Measurements from ENCODE around the gene ATG9B. TPM values are rescaled to one million over a fixed set of nuclear protein-coding genes. Genes with fewer than 3 reads are reported as not detected.

The ATG9B gene
- total and polyA plus RNA-seq, 9 of the 15 experiments (the other 6 are each of a cell fraction or from before 2014, with no cell fraction given) = 0.29 to 8.0 (median 2.1) TPM

DNA sequence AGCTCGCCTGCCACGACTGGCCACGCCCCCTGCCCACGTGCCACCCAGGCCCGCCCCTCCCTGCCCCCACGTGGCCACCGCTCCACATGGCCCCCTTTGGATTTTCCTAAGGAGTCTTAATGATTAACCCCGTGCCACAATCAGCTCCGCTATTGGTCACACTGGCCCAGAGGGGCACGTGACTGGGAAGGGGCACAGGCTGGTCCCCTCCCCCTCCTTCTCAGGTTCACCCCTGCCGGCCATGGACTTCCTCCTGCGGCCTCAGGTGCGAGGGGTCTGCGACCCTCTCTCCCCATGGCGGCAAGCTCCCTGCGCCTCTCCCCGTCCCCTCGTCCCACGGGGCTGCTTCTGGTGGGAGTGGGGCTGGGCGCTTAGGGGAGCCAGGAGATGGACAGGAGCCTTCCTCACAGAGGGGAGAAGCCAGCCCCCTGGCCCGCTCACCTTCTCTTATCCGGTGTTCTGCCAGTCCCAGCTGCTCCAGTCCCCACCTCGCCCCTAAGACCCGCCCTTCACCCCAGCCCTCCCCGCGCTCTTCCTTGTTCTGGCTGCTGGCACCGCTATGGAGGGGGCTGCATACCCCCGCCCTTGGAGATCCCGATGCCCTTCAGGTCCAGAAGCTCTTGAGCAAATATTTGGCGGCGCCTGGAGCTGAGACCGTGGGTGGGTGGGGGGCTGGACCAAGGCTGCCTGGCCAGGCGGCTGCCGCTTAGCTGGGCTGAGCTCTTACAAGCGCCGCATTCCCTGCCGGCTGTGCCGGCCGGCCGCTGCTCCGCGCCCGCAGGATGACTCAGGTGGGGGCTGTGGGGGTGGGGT, 38.3 kb upstream of the ATG9B start (continued):
- TF ChIP-seq, protein P1, sequence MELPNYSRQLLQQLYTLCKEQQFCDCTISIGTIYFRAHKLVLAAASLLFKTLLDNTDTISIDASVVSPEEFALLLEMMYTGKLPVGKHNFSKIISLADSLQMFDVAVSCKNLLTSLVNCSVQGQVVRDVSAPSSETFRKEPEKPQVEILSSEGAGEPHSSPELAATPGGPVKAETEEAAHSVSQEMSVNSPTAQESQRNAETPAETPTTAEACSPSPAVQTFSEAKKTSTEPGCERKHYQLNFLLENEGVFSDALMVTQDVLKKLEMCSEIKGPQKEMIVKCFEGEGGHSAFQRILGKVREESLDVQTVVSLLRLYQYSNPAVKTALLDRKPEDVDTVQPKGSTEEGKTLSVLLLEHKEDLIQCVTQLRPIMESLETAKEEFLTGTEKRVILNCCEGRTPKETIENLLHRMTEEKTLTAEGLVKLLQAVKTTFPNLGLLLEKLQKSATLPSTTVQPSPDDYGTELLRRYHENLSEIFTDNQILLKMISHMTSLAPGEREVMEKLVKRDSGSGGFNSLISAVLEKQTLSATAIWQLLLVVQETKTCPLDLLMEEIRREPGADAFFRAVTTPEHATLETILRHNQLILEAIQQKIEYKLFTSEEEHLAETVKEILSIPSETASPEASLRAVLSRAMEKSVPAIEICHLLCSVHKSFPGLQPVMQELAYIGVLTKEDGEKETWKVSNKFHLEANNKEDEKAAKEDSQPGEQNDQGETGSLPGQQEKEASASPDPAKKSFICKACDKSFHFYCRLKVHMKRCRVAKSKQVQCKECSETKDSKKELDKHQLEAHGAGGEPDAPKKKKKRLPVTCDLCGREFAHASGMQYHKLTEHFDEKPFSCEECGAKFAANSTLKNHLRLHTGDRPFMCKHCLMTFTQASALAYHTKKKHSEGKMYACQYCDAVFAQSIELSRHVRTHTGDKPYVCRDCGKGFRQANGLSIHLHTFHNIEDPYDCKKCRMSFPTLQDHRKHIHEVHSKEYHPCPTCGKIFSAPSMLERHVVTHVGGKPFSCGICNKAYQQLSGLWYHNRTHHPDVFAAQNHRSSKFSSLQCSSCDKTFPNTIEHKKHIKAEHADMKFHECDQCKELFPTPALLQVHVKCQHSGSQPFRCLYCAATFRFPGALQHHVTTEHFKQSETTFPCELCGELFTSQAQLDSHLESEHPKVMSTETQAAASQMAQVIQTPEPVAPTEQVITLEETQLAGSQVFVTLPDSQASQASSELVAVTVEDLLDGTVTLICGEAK (IDR thresholded peaks at IDR 0.05) = no peak
- TF ChIP-seq, protein P1 (CRISPR knock-in tag; IDR thresholded peaks at IDR 0.05) = no peak
- TF ChIP-seq RUNX1 (IDR thresholded peaks at IDR 0.05; ENCODE audit: low read depth) = no peak
- TF ChIP-seq PTBP1 (IDR thresholded peaks at IDR 0.05; ENCODE audit: low read depth, low read length) = no peak
- no peak for TF ChIP-seq ZNF766 (CRISPR knock-in tag; conservative IDR thresholded peaks at IDR 0.05)
- no peak for TF ChIP-seq PCBP2 (IDR thresholded peaks at IDR 0.05; ENCODE audit: low read depth, low read length, poor library complexity, severe bottlenecking)
- TF ChIP-seq ZC3H8 (IDR thresholded peaks at IDR 0.05) = no peak
- TF ChIP-seq MTA3 (IDR thresholded peaks at IDR 0.05; ENCODE audit: borderline replicate concordance) = no peak; the same call in 1 of the 2 replicates
- TF ChIP-seq ZNF143 (CRISPR knock-in tag; IDR thresholded peaks at IDR 0.05) = no peak
- TF ChIP-seq, protein P2, sequence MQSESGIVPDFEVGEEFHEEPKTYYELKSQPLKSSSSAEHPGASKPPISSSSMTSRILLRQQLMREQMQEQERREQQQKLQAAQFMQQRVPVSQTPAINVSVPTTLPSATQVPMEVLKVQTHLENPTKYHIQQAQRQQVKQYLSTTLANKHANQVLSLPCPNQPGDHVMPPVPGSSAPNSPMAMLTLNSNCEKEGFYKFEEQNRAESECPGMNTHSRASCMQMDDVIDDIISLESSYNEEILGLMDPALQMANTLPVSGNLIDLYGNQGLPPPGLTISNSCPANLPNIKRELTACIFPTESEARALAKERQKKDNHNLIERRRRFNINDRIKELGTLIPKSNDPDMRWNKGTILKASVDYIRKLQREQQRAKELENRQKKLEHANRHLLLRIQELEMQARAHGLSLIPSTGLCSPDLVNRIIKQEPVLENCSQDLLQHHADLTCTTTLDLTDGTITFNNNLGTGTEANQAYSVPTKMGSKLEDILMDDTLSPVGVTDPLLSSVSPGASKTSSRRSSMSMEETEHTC (IDR thresholded peaks at IDR 0.05) = peak; percentile 39; the same call in 1 of the 2 replicates
- TF ChIP-seq ATF7 (IDR thresholded peaks at IDR 0.05) = no peak
- no peak; the same call in 1 of the 2 replicates for TF ChIP-seq ERF (CRISPR knock-in tag; IDR thresholded peaks at IDR 0.05)
- TF ChIP-seq KLF10 (CRISPR knock-in tag; IDR thresholded peaks at IDR 0.05) = no peak
- no peak for TF ChIP-seq ZKSCAN3 (CRISPR knock-in tag; IDR thresholded peaks at IDR 0.05)
- no peak for TF ChIP-seq PPARD (CRISPR knock-in tag; IDR thresholded peaks at IDR 0.05)
- no peak for TF ChIP-seq HIVEP1 (CRISPR knock-in tag; IDR thresholded peaks at IDR 0.05)
- TF ChIP-seq SMC3 (conservative IDR thresholded peaks at IDR 0.05; ENCODE audit: insufficient read depth, low read depth, low read length) = 0 out of 2 replicates have a peak, but pooled peaks have one; percentile 1
- TF ChIP-seq KAT2B (IDR thresholded peaks at IDR 0.05; ENCODE audit: low read depth, low read length) = no peak
- TF ChIP-seq SUPT5H (IDR thresholded peaks at IDR 0.05) = peak; percentile 49; the same call in 1 of the 2 replicates
- TF ChIP-seq MCM7 (IDR thresholded peaks at IDR 0.05) = no peak
- no peak for TF ChIP-seq ZNF324 (CRISPR knock-in tag; IDR thresholded peaks at IDR 0.05)
